HCT116 (cell line): ENCODE measurements around the gene SLC22A15. TPM values are rescaled to one million over a fixed set of nuclear protein-coding genes. Genes with fewer than 3 reads are reported as not detected.

Experiments used
- ATAC-seq: fragments of 200-7000 bp; cut with Tn5 transposase; 2 replicates; pipeline ENCODE4 v1.9.1; 2020; ENCODE audit warnings: mild to moderate bottlenecking, moderate library complexity
- BruUV-seq: library from RNA; stranded (reverse); fragments of 400-500 nt; replicated peaks from 2 replicates; lab custom pipeline; 2021; lab: Mats Ljungman, UMichigan
- CTCF ChIA-PET: fragments of 300-600 bp; sonication (Branson Sonifier 250); formaldehyde crosslinking; loops from one replicate; lab custom pipeline; 2021; ENCODE audit warnings: antibody characterized with exemption; lab: Charles Lee
- POLR2A ChIA-PET: fragments of 300-600, 350-600 bp; sonication (Branson Sonifier 250); formaldehyde crosslinking; loops from one replicate; lab custom pipeline; 2021; ENCODE audit warnings: antibody characterized with exemption; lab: Charles Lee
- RAD21 ChIA-PET, 2 experiments: fragments of 300-600 bp; sonication (Branson Sonifier 250); formaldehyde crosslinking; loops; one replicate each; lab custom pipeline; 2023; ENCODE audit warnings: low total read pairs in 2 of 2; ENCODE audit not compliant: uncharacterized antibody in 2 of 2, unreplicated experiment in 2 of 2, low non-redundant PET in 1 of 2; lab: Charles Lee
- DNase-seq: peaks from one replicate; pipeline ENCODE4 v3.0.0-alpha.2; 2010; ENCODE audit warnings: low read depth, low spot score
- H2AFZ ChIP-seq: fragments of 200-600 bp; shearing (Covaris generic), sonication (generic); 2 replicates; pipeline ENCODE4 v1.6.1; 2017; ENCODE audit warnings: low read depth, mixed run types, mixed read lengths, antibody characterized with exemption, low read length; ENCODE audit not compliant: poor library complexity, severe bottlenecking
- H3K27ac ChIP-seq: 2 replicates; pipeline ENCODE4 v1.5.1; 2012; ENCODE audit warnings: low read depth, low read length
- H3K27me3 ChIP-seq: fragments of 200-600 bp; sonication (generic); 2 replicates; pipeline ENCODE4 v1.6.1; 2016; ENCODE audit warnings: mixed run types, low read length, mixed read lengths; ENCODE audit not compliant: insufficient read depth
- H3K36me3 ChIP-seq, 2 experiments: fragments of 200-500 bp in 1 of 2; fragments of 200-600 bp in 1 of 2; sonication (Bioruptor generic) in 1 of 2; sonication (generic) in 1 of 2; 2 replicates each; pipeline versions ENCODE4 v1.5.1 to v1.6.1; 2014 to 2016; ENCODE audit warnings: low read length in 2 of 2, inconsistent platforms in 1 of 2, mixed read lengths in 1 of 2, mixed run types in 1 of 2; ENCODE audit not compliant: insufficient read depth in 2 of 2, control insufficient read depth in 1 of 2
- H3K4me1 ChIP-seq, 2 experiments: fragments of 200-600 bp in 1 of 2; sonication (generic) in 1 of 2; 2 replicates each; pipeline versions ENCODE4 v1.5.1 to v1.6.1; 2012 to 2017; ENCODE audit warnings: low read length in 2 of 2, inconsistent platforms in 1 of 2, mild to moderate bottlenecking in 1 of 2, mixed read lengths in 1 of 2, mixed run types in 1 of 2, moderate library complexity in 1 of 2; ENCODE audit not compliant: insufficient read depth in 2 of 2, control insufficient read depth in 1 of 2
- H3K4me2 ChIP-seq: fragments of 200-600 bp; sonication (generic); 2 replicates; pipeline ENCODE4 v1.6.1; 2017; ENCODE audit warnings: mixed run types, low read length, mixed read lengths
- H3K4me3 ChIP-seq, 2 experiments: fragments of 200-600 bp in 1 of 2; sonication (generic) in 1 of 2; replicated peaks in 1 of 2; 2 replicates each; pipeline ENCODE4 v1.5.1; 2011 to 2016; ENCODE audit warnings: low read length in 2 of 2, control low read depth in 1 of 2, low read depth in 1 of 2, mild to moderate bottlenecking in 1 of 2, mixed read lengths in 1 of 2, mixed run types in 1 of 2
- H3K79me2 ChIP-seq: fragments of 200-600 bp; sonication (generic); 2 replicates; pipeline ENCODE4 v1.6.1; 2017; ENCODE audit warnings: mild to moderate bottlenecking, mixed run types, low read length, moderate library complexity, mixed read lengths; ENCODE audit not compliant: insufficient read depth
- H3K9ac ChIP-seq: fragments of 200-600 bp; sonication (generic); 2 replicates; pipeline ENCODE4 v1.6.1; 2016; ENCODE audit warnings: low read length, mixed read lengths
- H3K9me2 ChIP-seq: fragments of 200-600 bp; sonication (generic), shearing (Covaris generic); 2 replicates; pipeline ENCODE4 v1.6.1; 2017; ENCODE audit warnings: mixed run types, mild to moderate bottlenecking, moderate library complexity; ENCODE audit not compliant: insufficient read depth
- H3K9me3 ChIP-seq, 2 experiments: fragments of 200-500 bp in 1 of 2; fragments of 200-600 bp in 1 of 2; sonication (Bioruptor generic) in 1 of 2; sonication (generic) in 1 of 2; 2 replicates each; pipeline ENCODE4 v1.6.1; 2014 to 2017; ENCODE audit warnings: low read length in 2 of 2, mixed read lengths in 2 of 2, inconsistent platforms in 1 of 2, low read depth in 1 of 2, mild to moderate bottlenecking in 1 of 2, mixed run types in 1 of 2, moderate library complexity in 1 of 2; ENCODE audit not compliant: control insufficient read depth in 1 of 2, insufficient read depth in 1 of 2
- H4K20me1 ChIP-seq: fragments of 200-600 bp; sonication (generic), shearing (Covaris generic); 2 replicates; pipeline ENCODE4 v1.6.1; 2017; ENCODE audit warnings: mixed run types, mild to moderate bottlenecking, moderate library complexity; ENCODE audit not compliant: insufficient read depth
- CEBPB ChIP-seq: IDR thresholded peaks from 2 replicates; pipeline ENCODE4 v1.6.1; 2012; ENCODE audit warnings: low read depth
- EGR1 ChIP-seq: IDR thresholded peaks from 2 replicates; pipeline ENCODE4 v1.6.1; 2012; ENCODE audit warnings: low read depth
- ELF1 ChIP-seq: IDR thresholded peaks from 2 replicates; pipeline ENCODE4 v1.6.1; 2012; ENCODE audit warnings: low read depth, borderline replicate concordance
- EZH2phosphoT487 ChIP-seq: fragments of 200-600 bp; IDR thresholded peaks from 2 replicates; pipeline ENCODE4 v1.6.1; 2018; ENCODE audit warnings: antibody characterized with exemption, borderline replicate concordance
- FOSL1 ChIP-seq: IDR thresholded peaks from 2 replicates; pipeline ENCODE4 v1.6.1; 2012; ENCODE audit warnings: low read depth
- JUND ChIP-seq: IDR thresholded peaks from 2 replicates; pipeline ENCODE4 v1.6.1; 2012
- POLR2AphosphoS5 ChIP-seq: IDR thresholded peaks from 2 replicates; pipeline ENCODE4 v1.6.1; 2011; ENCODE audit warnings: mild to moderate bottlenecking, low read depth, low read length, moderate library complexity
- RAD21 ChIP-seq: IDR thresholded peaks from 2 replicates; pipeline ENCODE4 v1.6.1; 2012; ENCODE audit warnings: low read depth, mild to moderate bottlenecking
- SP1 ChIP-seq: IDR thresholded peaks from 2 replicates; pipeline ENCODE4 v1.6.1; 2012; ENCODE audit warnings: low read depth
- ZFX ChIP-seq: fragments of 450-650 bp; IDR thresholded peaks from 2 replicates; pipeline ENCODE4 v1.6.1; 2017
- intact Hi-C: fragments of 100-400 bp; cut with micrococcal nuclease; formaldehyde crosslinking; loops from 2 replicates; pipeline ENCODE4 v1.10.0; 2022
- total RNA-seq: library from RNA; stranded (reverse); gene quantifications from one replicate; pipeline ENCODE4 v1.2.1, GENCODE V29; 2021; ENCODE audit not compliant: unreplicated experiment
- TF ChIP-seq, protein P1 (sequence below): IDR thresholded peaks from 2 replicates; pipeline ENCODE4 v1.6.1; 2012
- TF ChIP-seq, protein P2 (sequence below): IDR thresholded peaks from 2 replicates; pipeline ENCODE4 v1.6.1; 2012; ENCODE audit warnings: low read depth

Gene SLC22A15
- total RNA-seq, 1 experiment from 2014 or later, result 3.1 TPM

DNA sequence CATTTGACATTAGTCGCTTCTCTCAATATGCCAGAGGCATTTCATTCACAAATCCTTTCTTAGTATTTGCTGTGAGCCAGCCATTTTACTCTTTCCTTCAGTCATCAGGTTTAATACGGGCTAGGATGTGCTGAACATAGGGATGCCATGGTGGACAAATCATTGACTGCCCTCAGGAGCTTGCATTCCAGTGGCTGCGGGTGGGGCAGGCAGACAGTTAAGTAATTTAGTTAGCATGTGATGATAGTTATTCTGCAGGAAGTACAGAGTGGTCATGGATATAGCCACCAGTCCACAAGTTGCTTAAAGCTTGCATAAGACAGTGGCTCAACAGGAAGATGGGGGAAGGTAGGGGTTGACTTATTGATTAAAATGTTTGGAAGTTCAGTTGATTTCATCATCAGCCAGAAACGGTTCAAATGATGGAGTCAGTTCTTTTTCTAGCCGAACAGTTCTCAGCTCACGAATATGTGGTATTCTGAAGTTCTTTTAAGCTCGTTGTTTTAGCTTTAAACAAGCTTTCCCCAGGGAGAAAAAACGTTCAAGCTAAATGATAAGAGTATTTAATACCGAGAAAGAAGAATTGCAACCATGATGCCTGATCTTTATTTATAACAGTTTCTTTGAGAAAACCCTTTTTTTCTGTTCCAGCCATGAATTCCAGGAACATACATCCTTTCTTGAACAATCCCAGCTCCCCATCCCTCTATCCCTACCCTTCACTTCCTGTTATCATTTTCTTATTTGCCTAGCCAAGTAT, 1.4 kb downstream of the SLC22A15 start:
- Histone ChIP-seq H4K20me1 (no peaks in the 10 kb centered on the region), H2AFZ (peak overlapping the region; percentile 37), H3K4me2 (peak overlapping the region; percentile 95), H3K9me3 (no peaks in the 10 kb centered on the region), H3K27me3 (no peaks in the 10 kb centered on the region), H3K9ac (0 out of 2 replicates have a peak overlapping the region, but pooled peaks have one; percentile 64), H3K9me2 (no peaks in the 10 kb centered on the region), H3K27ac (peak overlapping the region; percentile 67; the same call in 1 of the 2 replicates)
- CTCF ChIA-PET, result interaction anchor here (0.9 to 1.2 kb wide), 2 partner anchors 170 to 206 kb away, joined by 4 read pairs; no protein-coding TSS in a partner anchor
- DNase-seq (peak; percentile 27), ATAC-seq (no peak)
- intact Hi-C loops, result no loop called here
- POLR2A ChIA-PET, result interaction anchor here (0.5 to 1.3 kb wide), 4 partner anchors 9 to 1538 kb away, joined by 3 read pairs; no protein-coding TSS in a partner anchor
- peak; percentile 88 for TF ChIP-seq CEBPB
- TF ChIP-seq ELF1, result no peak
- TF ChIP-seq POLR2AphosphoS5, result peak; percentile 31; the same call in 1 of the 2 replicates
- no peak for TF ChIP-seq EGR1
- no peak for TF ChIP-seq EZH2phosphoT487
- TF ChIP-seq RAD21, result no peak
- TF ChIP-seq, protein P1, sequence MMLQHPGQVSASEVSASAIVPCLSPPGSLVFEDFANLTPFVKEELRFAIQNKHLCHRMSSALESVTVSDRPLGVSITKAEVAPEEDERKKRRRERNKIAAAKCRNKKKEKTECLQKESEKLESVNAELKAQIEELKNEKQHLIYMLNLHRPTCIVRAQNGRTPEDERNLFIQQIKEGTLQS, result 0 out of 2 replicates have a peak, but pooled peaks have one; percentile 45
- TF ChIP-seq, protein P2, sequence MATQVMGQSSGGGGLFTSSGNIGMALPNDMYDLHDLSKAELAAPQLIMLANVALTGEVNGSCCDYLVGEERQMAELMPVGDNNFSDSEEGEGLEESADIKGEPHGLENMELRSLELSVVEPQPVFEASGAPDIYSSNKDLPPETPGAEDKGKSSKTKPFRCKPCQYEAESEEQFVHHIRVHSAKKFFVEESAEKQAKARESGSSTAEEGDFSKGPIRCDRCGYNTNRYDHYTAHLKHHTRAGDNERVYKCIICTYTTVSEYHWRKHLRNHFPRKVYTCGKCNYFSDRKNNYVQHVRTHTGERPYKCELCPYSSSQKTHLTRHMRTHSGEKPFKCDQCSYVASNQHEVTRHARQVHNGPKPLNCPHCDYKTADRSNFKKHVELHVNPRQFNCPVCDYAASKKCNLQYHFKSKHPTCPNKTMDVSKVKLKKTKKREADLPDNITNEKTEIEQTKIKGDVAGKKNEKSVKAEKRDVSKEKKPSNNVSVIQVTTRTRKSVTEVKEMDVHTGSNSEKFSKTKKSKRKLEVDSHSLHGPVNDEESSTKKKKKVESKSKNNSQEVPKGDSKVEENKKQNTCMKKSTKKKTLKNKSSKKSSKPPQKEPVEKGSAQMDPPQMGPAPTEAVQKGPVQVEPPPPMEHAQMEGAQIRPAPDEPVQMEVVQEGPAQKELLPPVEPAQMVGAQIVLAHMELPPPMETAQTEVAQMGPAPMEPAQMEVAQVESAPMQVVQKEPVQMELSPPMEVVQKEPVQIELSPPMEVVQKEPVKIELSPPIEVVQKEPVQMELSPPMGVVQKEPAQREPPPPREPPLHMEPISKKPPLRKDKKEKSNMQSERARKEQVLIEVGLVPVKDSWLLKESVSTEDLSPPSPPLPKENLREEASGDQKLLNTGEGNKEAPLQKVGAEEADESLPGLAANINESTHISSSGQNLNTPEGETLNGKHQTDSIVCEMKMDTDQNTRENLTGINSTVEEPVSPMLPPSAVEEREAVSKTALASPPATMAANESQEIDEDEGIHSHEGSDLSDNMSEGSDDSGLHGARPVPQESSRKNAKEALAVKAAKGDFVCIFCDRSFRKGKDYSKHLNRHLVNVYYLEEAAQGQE, result no peak
- TF ChIP-seq ZFX, result no peak
- no peak for TF ChIP-seq JUND
- peak; percentile 63 for TF ChIP-seq SP1
- TF ChIP-seq FOSL1, result no peak
- TF ChIP-seq, all 23 proteins: peak for 4
- peaks cover 8 to 25% of the 10 kb centered on the region in 2 experiments; a peak in 3 of 4 replicates for H3K4me1 ChIP-seq
- H3K4me3 ChIP-seq, result peak overlapping the region; percentile 64 to 74
- RAD21 ChIA-PET, result no interaction called here
- no peaks in the 10 kb centered on the region for H3K36me3 ChIP-seq
- BruUV-seq, result TSS peak; percentile 44
- H3K79me2 ChIP-seq, result peaks cover 8% of the 10 kb centered on the region
